K562 (cell line): ENCODE results near the gene RBKS. TPM values are rescaled to one million over a fixed set of nuclear protein-coding genes. Genes with fewer than 3 reads are reported as not detected.

Experiments
- ATAC-seq: fragments of 200-7000 bp; cut with Tn5 transposase; 3 replicates; pipeline ENCODE4 v1.9.1; 2020; ENCODE audit warnings: moderate library complexity
- BruUV-seq: library from RNA; stranded (reverse); fragments of 400-500 nt; replicated peaks from 2 replicates; lab custom pipeline; 2021; lab: Mats Ljungman, UMichigan
- CTCF ChIA-PET: fragments of 300-600 bp; formaldehyde crosslinking; extraction: SDS; loops from one replicate; lab custom pipeline; 2021; ENCODE audit warnings: low intra/inter-chr PET ratio; lab: Yijun Ruan, JAX
- POLR2A ChIA-PET: fragments of 300-600, 350-650 bp; sonication (Branson Sonifier 250); formaldehyde crosslinking; extraction: SDS; loops from one replicate; lab custom pipeline; 2021; ENCODE audit warnings: antibody characterized with exemption, inconsistent platforms; lab: Yijun Ruan, JAX
- DNase-seq, 4 experiments: peaks; one replicate each; pipeline versions ENCODE4 v3.0.0 to v3.0.0-alpha.2; 2011 to 2018; ENCODE audit warnings: low spot score in 3 of 4, mixed read lengths in 3 of 4; ENCODE audit errors: extremely low read depth in 1 of 4
- FAIRE-seq: peaks from 2 replicates; lab custom pipeline; 2011; peaks lifted over from hg19 to GRCh38; lab: Jason Lieb, UNC
- H2AFZ ChIP-seq: 2 replicates; pipeline ENCODE4 v1.6.0; 2011; ENCODE audit warnings: low read depth, low read length, control low read depth, inconsistent platforms
- H3K27ac ChIP-seq: fragments of 200-600 bp; 3 replicates; pipeline ENCODE4 v1.8.0; 2011; ENCODE audit warnings: low read depth, mild to moderate bottlenecking, control low read depth, inconsistent platforms, low read length, moderate library complexity, mixed read lengths; ENCODE audit errors: extremely low read depth
- H3K27me3 ChIP-seq, 2 experiments: fragments of 300-600 bp in 1 of 2; 2 replicates in 1 of 2; 3 replicates in 1 of 2; pipeline versions ENCODE4 v1.6.0 to v1.8.0; 2011; ENCODE audit warnings: inconsistent platforms in 2 of 2, low read length in 2 of 2, mild to moderate bottlenecking in 1 of 2, mixed read lengths in 1 of 2, moderate library complexity in 1 of 2; ENCODE audit not compliant: control insufficient read depth in 2 of 2, insufficient read depth in 2 of 2
- H3K36me3 ChIP-seq: fragments of 300-600 bp; 3 replicates; pipeline ENCODE4 v1.8.0; 2011; ENCODE audit warnings: mild to moderate bottlenecking, low read length, inconsistent platforms; ENCODE audit not compliant: control insufficient read depth, insufficient read depth
- H3K4me1 ChIP-seq, 2 experiments: fragments of 200-600 bp in 1 of 2; replicated peaks in 1 of 2; 2 replicates in 1 of 2; 3 replicates in 1 of 2; pipeline versions ENCODE4 v1.5.1 to v1.8.0; 2011; ENCODE audit warnings: inconsistent platforms in 2 of 2, low read length in 2 of 2, mild to moderate bottlenecking in 1 of 2, mixed read lengths in 1 of 2, moderate library complexity in 1 of 2; ENCODE audit not compliant: control insufficient read depth in 2 of 2, insufficient read depth in 2 of 2
- H3K4me2 ChIP-seq: 2 replicates; pipeline ENCODE4 v1.6.1; 2011; ENCODE audit warnings: low read length, control low read depth, inconsistent platforms, mixed read lengths; ENCODE audit not compliant: insufficient read depth
- H3K4me3 ChIP-seq: fragments of 200-600 bp; sonication (generic), shearing (Covaris generic); 2 replicates; pipeline ENCODE4 v1.5.1; 2016; ENCODE audit warnings: control low read depth, inconsistent platforms
- H3K79me2 ChIP-seq: fragments of 200-600 bp; 3 replicates; pipeline ENCODE4 v1.8.0; 2011; ENCODE audit warnings: low read length, inconsistent platforms; ENCODE audit not compliant: control insufficient read depth, insufficient read depth
- H3K9ac ChIP-seq, 2 experiments: 2 replicates each; pipeline versions ENCODE4 v1.6.0 to v1.6.1; 2011; ENCODE audit warnings: low read depth in 2 of 2, low read length in 2 of 2, control low read depth in 1 of 2, inconsistent platforms in 1 of 2, mild to moderate bottlenecking in 1 of 2, mixed read lengths in 1 of 2; ENCODE audit not compliant: insufficient read depth in 1 of 2
- H3K9me1 ChIP-seq: one replicate; pipeline ENCODE4 v1.6.0; 2011; ENCODE audit warnings: inconsistent platforms, mild to moderate bottlenecking, low read length, moderate library complexity; ENCODE audit not compliant: control insufficient read depth, insufficient read depth
- H3K9me3 ChIP-seq: replicated peaks from 2 replicates; pipeline ENCODE4 v1.5.1; 2011; ENCODE audit warnings: low read depth, low read length, inconsistent platforms; ENCODE audit not compliant: control insufficient read depth, insufficient read depth
- H4K20me1 ChIP-seq: replicated peaks from 2 replicates; pipeline ENCODE4 v1.6.1; 2011; ENCODE audit warnings: low read length, inconsistent platforms, mixed read lengths; ENCODE audit not compliant: control insufficient read depth, insufficient read depth
- CTBP1 ChIP-seq: fragments of 450-650 bp; IDR thresholded peaks from 2 replicates; pipeline ENCODE4 v1.6.1; 2016; ENCODE audit warnings: borderline replicate concordance
- ELK1 ChIP-seq: sonication (generic); formaldehyde crosslinking; IDR thresholded peaks from 2 replicates; pipeline ENCODE4 v1.8.1; 2022; ENCODE audit warnings: missing genetic modification reagents
- MXI1 ChIP-seq: IDR thresholded peaks from 2 replicates; pipeline ENCODE4 v1.6.1; 2011; ENCODE audit warnings: low read depth, mild to moderate bottlenecking, improper control_type of control experiment, low read length
- NELFE ChIP-seq: IDR thresholded peaks from 2 replicates; pipeline ENCODE4 v1.6.1; 2011; ENCODE audit warnings: mild to moderate bottlenecking; ENCODE audit not compliant: insufficient read depth, insufficient read length
- WGBS: fragments of 100-300 bp; shearing (Covaris generic); methylation state at CpG from one replicate; pipeline ENCODE4 v1.1.6; 2016; ENCODE audit warnings: low coverage, mixed read lengths; ENCODE audit not compliant: insufficient coverage; ENCODE audit errors: missing lambda C conversion rate; 5-methylcytosine and 5-hydroxymethylcytosine counted together
- in situ Hi-C: fragments of 300-500 bp; cut with MboI; formaldehyde crosslinking; loops from 4 replicates; pipeline ENCODE4 v1.15.0; 2018; ENCODE audit warnings: inconsistent platforms, mixed read lengths
- intact Hi-C: fragments of 100-400 bp; cut with micrococcal nuclease; formaldehyde crosslinking; loops from 2 replicates; pipeline ENCODE4 v1.14.2; 2022
- polyA plus RNA-seq, 8 experiments: library from polyadenylated mRNA; depleted of rRNA in 4 of 8; stranded (reverse) in 5 of 8; unstranded in 3 of 8; fragments of >200 nt; fragmentation: Nextera tagmentation in 2 of 8; fragmentation: Illumina TruSeq in 1 of 8; extraction: Ambion mirVana in 2 of 8; extraction: Trizol in 1 of 8; gene quantifications; 2 replicates each; pipeline versions ENCODE4 v1.2.1 to v1.2.3, GENCODE V29; 2011 to 2014; ENCODE audit warnings: inconsistent platforms in 1 of 8, missing spikeins in 1 of 8
- total RNA-seq, 7 experiments: library from RNA; depleted of rRNA in 6 of 7; stranded (reverse); fragments of >200 nt in 6 of 7; fragmentation: Illumina TruSeq in 2 of 7; extraction: Trizol in 2 of 7; gene quantifications; 2 replicates each; pipeline versions ENCODE4 v1.2.1 to v1.2.3, GENCODE V29; 2011 to 2021; ENCODE audit warnings: low replicate concordance in 1 of 7

Gene RBKS
- total and polyA plus RNA-seq, 9 of the 15 experiments (the other 6 are each of a cell fraction or from before 2014, with no cell fraction given) = 0.06 to 0.39 (median 0.19) TPM

DNA sequence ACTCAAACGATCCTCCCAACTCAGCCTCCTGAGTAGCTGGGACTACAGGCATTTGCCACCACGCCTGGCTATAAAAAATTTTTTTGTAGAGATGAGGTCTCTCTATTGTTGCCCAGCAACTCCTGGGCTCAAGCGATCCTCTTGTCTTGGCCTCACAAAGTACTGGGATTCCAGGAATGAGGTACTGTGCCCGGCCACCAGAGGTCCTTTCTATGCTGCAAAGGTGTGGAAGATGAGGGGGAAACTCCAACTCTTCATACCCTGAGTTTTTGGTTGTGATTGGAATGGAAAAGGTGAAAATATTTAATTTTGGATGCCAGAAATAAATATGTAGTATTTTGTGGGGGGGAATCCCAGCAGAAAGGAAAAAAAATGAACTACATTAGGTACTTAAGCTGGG is 82.7 kb downstream of the RBKS start (continued):
- no peak for TF ChIP-seq ELK1 (CRISPR knock-in tag)

DNA sequence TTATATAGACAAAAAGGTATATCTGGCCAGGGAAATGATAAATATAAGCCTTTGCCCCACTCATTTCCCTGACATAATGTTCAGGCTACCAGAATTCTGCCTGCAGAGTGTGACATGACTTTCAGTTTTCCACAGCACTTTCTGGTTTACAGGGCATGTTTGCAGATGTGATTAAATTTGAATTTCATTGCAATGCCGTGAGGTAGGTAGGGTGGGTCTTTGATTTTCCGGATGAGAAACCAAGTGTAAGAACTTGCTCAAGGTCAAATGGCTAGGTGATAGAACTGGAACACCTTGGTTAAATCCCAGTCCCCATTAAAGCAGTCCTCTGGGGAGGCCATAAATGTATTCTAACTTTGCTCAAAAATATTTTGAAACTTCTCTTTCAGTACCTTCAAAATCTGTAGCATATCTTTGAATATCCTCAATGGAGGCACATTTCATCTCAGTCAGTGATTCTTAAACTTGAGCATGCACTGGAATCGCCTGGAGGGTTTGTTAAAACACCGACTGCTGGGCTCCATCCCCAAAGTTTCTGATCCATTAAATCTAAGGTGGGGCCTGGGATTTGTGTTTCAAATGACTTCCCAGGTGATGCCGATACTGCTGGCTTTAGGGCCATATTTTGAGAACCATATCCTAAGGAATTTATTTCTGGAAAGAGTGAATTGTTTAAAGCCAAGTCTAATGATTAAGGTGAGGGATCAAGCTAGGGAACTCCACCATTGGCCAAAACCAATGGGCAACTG is 83.7 kb downstream of the RBKS start:
- no peaks in the 10 kb centered on the region for H3K4me1 ChIP-seq
- CTCF ChIA-PET = no interaction called here
- POLR2A ChIA-PET = interaction anchor here (0.7 to 0.9 kb wide), 2 partner anchors 27 to 595 kb away, joined by 3 read pairs; no protein-coding TSS in a partner anchor
- H3K4me3 ChIP-seq = no peak overlapping the region
- H3K27me3 ChIP-seq = peaks cover 10 to 24% of the 10 kb centered on the region in 2 experiments
- TF ChIP-seq CTBP1 = no peak
- no peak for TF ChIP-seq NELFE
- TF ChIP-seq MXI1 = no peak
- no peak overlapping the region for H3K9ac ChIP-seq
- H2AFZ ChIP-seq = no peak overlapping the region
- no peaks in the 10 kb centered on the region for H3K36me3 ChIP-seq
- WGBS = 3% methylated on average over 5 of the region's 5 CpGs
- H3K9me3 ChIP-seq = no peaks in the 10 kb centered on the region
- H3K79me2 ChIP-seq = no peaks in the 10 kb centered on the region
- in situ Hi-C loops (no loop called here), intact Hi-C loops (loop anchor here (2.0 to 5.0 kb wide), 2 partner anchors 590 to 646 kb away; no protein-coding TSS in a partner anchor)
- ATAC-seq (no peak), FAIRE-seq (no peak), DNase-seq (no peak)
- H4K20me1 ChIP-seq = no peaks in the 10 kb centered on the region
- no peak overlapping the region for H3K27ac ChIP-seq
- H3K4me2 ChIP-seq = no peak overlapping the region
- no TSS peak for BruUV-seq
- H3K9me1 ChIP-seq = no peaks in the 10 kb centered on the region
